ENCODE results near the gene PHRF1. TPM values are rescaled to one million over a fixed set of nuclear protein-coding genes. Genes with fewer than 3 reads are reported as not detected.
A peak's percentile ranks its signal among the peaks of the same experiment; 100 is the strongest.

The PHRF1 gene
- total RNA-seq, 1 experiment from 2014 or later = 45.5 TPM

DNA sequence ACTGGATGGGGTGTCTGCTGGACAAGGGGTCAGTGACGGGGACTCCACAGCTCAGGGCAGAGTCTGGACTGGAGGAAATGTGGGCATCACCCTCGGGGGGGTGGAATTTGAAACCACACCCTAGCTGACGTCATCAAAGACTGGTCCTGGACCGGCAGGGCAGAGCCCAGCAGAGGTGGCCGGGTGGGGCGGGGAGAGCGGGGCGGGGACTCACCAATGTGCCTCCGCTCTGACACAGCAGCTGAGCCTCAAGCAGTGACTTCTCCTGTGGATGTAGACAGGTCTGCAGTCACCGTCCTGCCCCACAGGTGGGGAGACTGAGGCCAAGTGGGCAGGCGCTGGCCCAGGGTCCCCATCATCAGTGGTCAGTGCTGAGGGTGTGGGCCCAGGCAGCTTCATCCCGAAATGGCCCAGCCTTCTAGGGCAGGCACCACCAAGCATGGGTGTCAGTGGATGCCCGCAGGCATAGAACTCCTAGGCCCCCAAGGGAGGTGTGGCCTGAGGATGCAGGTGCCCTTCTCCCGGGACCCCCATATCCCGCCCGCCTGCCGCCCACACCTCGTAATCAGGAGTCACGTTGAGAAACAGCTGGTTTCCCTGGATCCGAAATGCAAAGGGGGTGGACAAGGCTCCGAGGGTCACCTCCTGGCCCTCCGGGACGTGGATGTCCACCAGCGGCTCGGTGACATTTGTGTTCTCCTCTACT lies 47.9 kb downstream of the PHRF1 start:
- no peaks in the 10 kb centered on the region for H3K79me2 ChIP-seq (ENCODE audit: insufficient read depth, low read length)
- intact Hi-C loops (cut with micrococcal nuclease) = no loop called here
- no TSS peak for BruUV-seq (replicated peaks)
- TF ChIP-seq POLR2A (IDR thresholded peaks at IDR 0.05; ENCODE audit: borderline replicate concordance, extremely low read depth, insufficient read depth, insufficient read length) (no peak), ATF3 (IDR thresholded peaks at IDR 0.05) (no peak), REST (IDR thresholded peaks at IDR 0.05; ENCODE audit: low read depth) (no peak), SP1 (IDR thresholded peaks at IDR 0.05; ENCODE audit: low read depth) (no peak), FOSL1 (IDR thresholded peaks at IDR 0.05; ENCODE audit: low read depth) (no peak), CEBPB (IDR thresholded peaks at IDR 0.05; ENCODE audit: low read depth) (no peak), JUND (IDR thresholded peaks at IDR 0.05) (no peak), RAD21 (IDR thresholded peaks at IDR 0.05; ENCODE audit: low read depth) (no peak), ELF1 (IDR thresholded peaks at IDR 0.05; ENCODE audit: borderline replicate concordance, low read depth) (no peak), YY1 (IDR thresholded peaks at IDR 0.05; ENCODE audit: extremely low read depth, insufficient replicate concordance, low read depth, low read length) (no peak), SIN3A (IDR thresholded peaks at IDR 0.05; ENCODE audit: low read depth) (no peak), POLR2AphosphoS5 (IDR thresholded peaks at IDR 0.05; ENCODE audit: low read depth, low read length) (no peak), ZNF274 (IDR thresholded peaks at IDR 0.05; ENCODE audit: low read depth, low read length) (no peak)
- TF ChIP-seq, protein P1, sequence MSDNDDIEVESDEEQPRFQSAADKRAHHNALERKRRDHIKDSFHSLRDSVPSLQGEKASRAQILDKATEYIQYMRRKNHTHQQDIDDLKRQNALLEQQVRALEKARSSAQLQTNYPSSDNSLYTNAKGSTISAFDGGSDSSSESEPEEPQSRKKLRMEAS (IDR thresholded peaks at IDR 0.05) = no peak
- RAD21 ChIA-PET (ENCODE audit: low non-redundant PET in 1 of 2, low total read pairs in 2 of 2, uncharacterized antibody in 2 of 2, unreplicated experiment in 2 of 2) = no interaction called here
- DNase-seq (ENCODE audit: low read depth, low spot score) = peak; percentile 48
- H3K4me2 ChIP-seq (ENCODE audit: low read length) = peak overlapping the region; percentile 35; the same call in 1 of the 2 replicates
- no peak overlapping the region for H3K27ac ChIP-seq (ENCODE audit: low read depth, low read length)
- peak; percentile 64 for ATAC-seq
- H3K4me3 ChIP-seq (replicated peaks in 1 of 2; ENCODE audit: low read depth in 1 of 2, low read length in 2 of 2) = no peak overlapping the region
- H3K9me2 ChIP-seq (ENCODE audit: insufficient read depth) = no peaks in the 10 kb centered on the region
- H2AFZ ChIP-seq (ENCODE audit: low read depth, low read length, poor library complexity, severe bottlenecking) = no peak overlapping the region
- H3K9me3 ChIP-seq (ENCODE audit: control insufficient read depth in 1 of 2, insufficient read depth in 1 of 2, low read depth in 1 of 2, low read length in 2 of 2) = no peaks in the 10 kb centered on the region
- H3K4me1 ChIP-seq (ENCODE audit: control insufficient read depth in 1 of 2, insufficient read depth in 2 of 2, low read length in 2 of 2) = peaks cover 0 to 28% of the 10 kb centered on the region in 2 experiments; a peak in 2 of 4 replicates
- POLR2A ChIA-PET = no interaction called here
- CTCF ChIA-PET = no interaction called here
- no peaks in the 10 kb centered on the region for H4K20me1 ChIP-seq (ENCODE audit: insufficient read depth)
- H3K9ac ChIP-seq (ENCODE audit: low read length) = no peak overlapping the region
- H3K27me3 ChIP-seq (ENCODE audit: insufficient read depth, low read length) = no peaks in the 10 kb centered on the region
- H3K36me3 ChIP-seq (ENCODE audit: control insufficient read depth in 1 of 2, insufficient read depth in 2 of 2, low read length in 2 of 2) = no peaks in the 10 kb centered on the region

Data from HCT116 (cell line).